ENCODE measurements around the gene RARA. TPM values are rescaled to one million over a fixed set of nuclear protein-coding genes. Genes with fewer than 3 reads are reported as not detected.
"Not testable (repeated sequence)": the region's sequence is repeated elsewhere in the genome, so short reads cannot be mapped to it uniquely, and the experiment has no call there.

The RARA gene
- total and polyA plus RNA-seq, 11 donors = 14.1 to 41.4 (median 19.4) TPM

- Histone ChIP-seq H3K4me3 (no peak overlapping the region), H3K4me1 (no peaks in the 10 kb centered on the region), H3K9me3 (no peaks in the 10 kb centered on the region), H3K27me3 (no peaks in the 10 kb centered on the region), H3K27ac (no peak overlapping the region), H3K36me3 (no peaks in the 10 kb centered on the region)
- TF ChIP-seq POLR2A (IDR thresholded peaks at IDR 0.05) (no peak), CTCF (IDR thresholded peaks at IDR 0.05) (no peak)
- intact Hi-C loops (cut with DNase I) = no loop called here
- 85 to 94% (median 90%) methylated on average over 8 of the region's 8 CpGs for WGBS, 4 donors
- ATAC-seq (no peak), DNase-seq (no peak)
Measured at GRCh38 chr17:40373999-40374398, 65.0 kb downstream of the RARA start.

GRCh38 chr17:40374821-40375498 lies 66.0 kb downstream of the RARA start:
- H3K27ac ChIP-seq = no peak overlapping the region
- DNase-seq (no peak), ATAC-seq (no peak)
- WGBS, 4 donors = 87 to 92% (median 89%) methylated on average over 14 of the region's 14 CpGs
- H3K36me3 ChIP-seq = no peaks in the 10 kb centered on the region
- no peaks in the 10 kb centered on the region for H3K9me3 ChIP-seq
- intact Hi-C loops (cut with DNase I) = no loop called here
- no peaks in the 10 kb centered on the region for H3K27me3 ChIP-seq
- TF ChIP-seq POLR2A (IDR thresholded peaks at IDR 0.05) (no peak), CTCF (IDR thresholded peaks at IDR 0.05) (no peak)
- no peak overlapping the region for H3K4me3 ChIP-seq
- no peaks in the 10 kb centered on the region for H3K4me1 ChIP-seq

DNA sequence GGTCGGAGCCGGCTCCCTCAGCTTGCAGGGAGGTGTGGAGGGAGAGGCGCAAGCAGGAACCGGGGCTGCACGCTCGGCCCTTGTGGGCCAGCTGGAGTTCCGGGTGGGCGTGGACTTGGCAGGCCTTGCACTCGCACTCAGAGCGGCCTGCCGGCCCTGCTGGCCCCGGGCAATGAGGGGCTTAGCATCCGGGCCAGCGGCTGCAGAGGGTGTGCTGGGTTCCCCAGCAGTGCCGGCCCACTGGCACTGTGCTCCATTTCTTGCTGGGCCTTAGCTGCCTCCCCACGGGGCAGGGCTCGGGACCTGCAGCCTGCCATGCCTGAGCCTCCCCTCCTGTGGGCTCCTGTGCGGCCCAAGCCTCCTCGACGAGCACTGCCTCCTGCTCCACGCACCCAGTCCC lies 66.8 kb downstream of the RARA start:
- ATAC-seq; H3K27ac ChIP-seq; H3K4me3 ChIP-seq; H3K36me3 ChIP-seq; DNase-seq; H3K27me3 ChIP-seq; intact Hi-C loops (cut with DNase I); H3K4me1 ChIP-seq; H3K9me3 ChIP-seq: not testable (repeated sequence)
- 82 to 96% (median 88%) methylated on average over 18 to 21 of the region's 21 CpGs for WGBS, 4 donors

DNA sequence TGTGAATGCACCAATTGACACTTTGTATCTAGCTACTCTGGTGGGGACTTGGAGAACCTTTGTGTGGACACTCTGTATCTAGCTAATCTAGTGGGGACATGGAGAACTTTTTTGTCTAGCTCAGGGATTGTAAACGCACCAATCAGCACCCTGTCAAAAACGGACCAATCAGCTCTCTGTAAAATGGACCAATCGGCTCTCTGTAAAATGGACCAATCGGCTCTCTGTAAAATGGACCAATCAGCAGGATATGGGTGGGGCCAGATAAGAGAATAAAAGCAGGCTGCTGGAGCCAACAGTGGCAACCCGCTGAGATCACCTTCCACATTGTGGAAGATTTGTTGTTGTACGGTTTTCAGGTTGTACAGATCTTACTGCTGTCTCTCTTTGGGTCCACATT lies 67.6 kb downstream of the RARA start:
- H3K27ac ChIP-seq; H3K9me3 ChIP-seq; H3K4me3 ChIP-seq; H3K4me1 ChIP-seq; intact Hi-C loops (cut with DNase I); ATAC-seq; H3K36me3 ChIP-seq; DNase-seq; H3K27me3 ChIP-seq: not testable (repeated sequence)
- WGBS, 4 donors = 74 to 87% (median 83%) methylated on average over 6 of the region's 6 CpGs

GRCh38 chr17:40377832-40378231 lies 68.9 kb downstream of the RARA start:
- intact Hi-C loops (cut with DNase I) = no loop called here
- WGBS, 4 donors = 86 to 92% (median 90%) methylated on average over 13 of the region's 13 CpGs
- Histone ChIP-seq H3K27ac (no peak overlapping the region), H3K4me1 (no peaks in the 10 kb centered on the region), H3K36me3 (no peaks in the 10 kb centered on the region), H3K4me3 (no peak overlapping the region), H3K9me3 (no peaks in the 10 kb centered on the region), H3K27me3 (no peaks in the 10 kb centered on the region)
- ATAC-seq (no peak), DNase-seq (no peak)
- no peak for TF ChIP-seq CTCF (IDR thresholded peaks at IDR 0.05)
- no peak for TF ChIP-seq POLR2A (IDR thresholded peaks at IDR 0.05)
